CD4-positive, alpha-beta T cell treated with Interferon alpha-2 for 1 hour (primary cell): ENCODE data around the gene SS18L1.
A peak's percentile ranks its signal among the peaks of the same experiment; 100 is the strongest.
"Not testable (repeated sequence)": the region's sequence is repeated elsewhere in the genome, so short reads cannot be mapped to it uniquely, and the experiment has no call there.

Source experiments
- DNase-seq, 2 donors: peaks; one replicate each; pipeline ENCODE4 v3.0.0-alpha.2; 2020 to 2022

SS18L1 gene

GRCh38 chr20:62138204-62138543 is 5.4 kb upstream of the SS18L1 start:
- DNase-seq: no peak

GRCh38 chr20:62138912-62139311 is 4.7 kb upstream of the SS18L1 start:
- no peak for DNase-seq

- no peak for DNase-seq
Measured at GRCh38 chr20:62139636-62140035, 3.9 kb upstream of the SS18L1 start.

GRCh38 chr20:62141043-62141396 is 2.5 kb upstream of the SS18L1 start:
- no peak for DNase-seq

- DNase-seq: peak in 1 of 2 donors; percentile 23
Measured at GRCh38 chr20:62141397-62142251, 1.9 kb upstream of the SS18L1 start.

- no peak for DNase-seq
Measured at GRCh38 chr20:62142252-62143080, 1.1 kb upstream of the SS18L1 start.

- peak; percentile 21 to 51 for DNase-seq
Measured at GRCh38 chr20:62143957-62144825, 622 bp downstream of the SS18L1 start.

GRCh38 chr20:62145688-62146018 is 2.1 kb downstream of the SS18L1 start:
- DNase-seq: no peak

- DNase-seq: no peak
Measured at GRCh38 chr20:62146019-62146755, 2.6 kb downstream of the SS18L1 start.

GRCh38 chr20:62147125-62147524 is 3.6 kb downstream of the SS18L1 start:
- no peak for DNase-seq

- no peak for DNase-seq
Measured at GRCh38 chr20:62147528-62147927, 4.0 kb downstream of the SS18L1 start.

- not testable (repeated sequence) for DNase-seq
Measured at GRCh38 chr20:62148383-62148782, 4.8 kb downstream of the SS18L1 start.

GRCh38 chr20:62148908-62149314 is 5.3 kb downstream of the SS18L1 start:
- DNase-seq: no peak

- DNase-seq: no peak
Measured at GRCh38 chr20:62149532-62150309, 6.2 kb downstream of the SS18L1 start.

- no peak for DNase-seq
Measured at GRCh38 chr20:62150310-62150575, 6.7 kb downstream of the SS18L1 start.

GRCh38 chr20:62151225-62151624 is 7.7 kb downstream of the SS18L1 start:
- DNase-seq: no peak

- no peak for DNase-seq
Measured at GRCh38 chr20:62151835-62152364, 8.3 kb downstream of the SS18L1 start.

GRCh38 chr20:62155428-62156253 is 12.1 kb downstream of the SS18L1 start:
- no peak for DNase-seq

- no peak for DNase-seq
Measured at GRCh38 chr20:62156254-62156556, 12.6 kb downstream of the SS18L1 start.

- peak; percentile 75 to 78 for DNase-seq
Measured at GRCh38 chr20:62156592-62157386, 13.2 kb downstream of the SS18L1 start.
